Smooth muscle cell of the umbilical artery (primary cell): ENCODE data around the gene SCTR. TPM values are rescaled to one million over a fixed set of nuclear protein-coding genes. Genes with fewer than 3 reads are reported as not detected.

Experiments
- total RNA-seq: library from RNA; depleted of rRNA; stranded (reverse); fragments of >200 nt; gene quantifications from 2 replicates; pipeline ENCODE4 v1.2.3, GENCODE V29; 2014

SCTR gene
- not detected in 2 replicates for total RNA-seq

DNA sequence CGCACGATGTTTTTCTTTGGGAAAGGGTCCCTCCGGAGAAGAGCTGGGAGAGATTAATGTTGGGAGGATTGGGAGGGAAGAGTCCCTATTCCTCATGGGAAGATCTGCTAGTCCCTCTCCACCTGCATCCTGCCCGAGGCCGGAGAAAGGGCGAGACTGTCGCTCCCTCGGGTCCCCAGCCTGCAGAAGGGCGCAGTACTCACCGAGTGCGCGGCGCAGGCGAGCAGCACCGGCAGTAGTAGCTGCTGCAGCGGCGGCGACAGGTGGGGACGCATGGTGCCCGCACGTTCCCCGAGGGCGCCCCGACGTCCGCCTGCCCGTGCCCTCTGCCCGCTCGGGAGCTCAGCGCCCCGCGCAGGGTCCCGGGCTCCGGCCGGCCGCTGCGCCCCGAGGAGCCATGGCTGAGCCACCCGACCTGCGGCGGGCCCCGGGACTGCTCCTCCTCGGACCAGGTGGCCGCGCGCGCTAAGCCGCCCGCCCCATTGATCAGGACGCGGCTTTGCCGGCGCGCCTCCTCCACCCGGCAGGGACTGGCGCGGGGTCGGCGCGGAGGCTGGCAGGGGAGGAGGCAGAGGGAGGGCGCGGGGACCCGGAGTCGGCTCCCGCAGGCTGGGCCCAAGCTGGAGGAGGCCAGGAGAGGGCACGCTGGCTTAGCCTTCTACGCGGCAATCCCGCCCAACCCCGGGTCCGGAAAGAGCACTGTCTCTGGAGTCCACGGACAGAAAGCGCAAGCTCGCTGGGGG lies at the start of gene SCTR:
Gene SCTR, minus strand, starts transcription at position 532 of the 743 bp plus-strand sequence. Its CDS starts 257 bp downstream, at position 275.

GRCh38 chr2:119544075-119544938 lies 20.0 kb upstream of the SCTR start, which contains the start of gene CFAP221:
Gene CFAP221, plus strand, starts transcription at chr2:119544449. Its CDS starts 1,683 bp downstream, at chr2:119546132.

DNA sequence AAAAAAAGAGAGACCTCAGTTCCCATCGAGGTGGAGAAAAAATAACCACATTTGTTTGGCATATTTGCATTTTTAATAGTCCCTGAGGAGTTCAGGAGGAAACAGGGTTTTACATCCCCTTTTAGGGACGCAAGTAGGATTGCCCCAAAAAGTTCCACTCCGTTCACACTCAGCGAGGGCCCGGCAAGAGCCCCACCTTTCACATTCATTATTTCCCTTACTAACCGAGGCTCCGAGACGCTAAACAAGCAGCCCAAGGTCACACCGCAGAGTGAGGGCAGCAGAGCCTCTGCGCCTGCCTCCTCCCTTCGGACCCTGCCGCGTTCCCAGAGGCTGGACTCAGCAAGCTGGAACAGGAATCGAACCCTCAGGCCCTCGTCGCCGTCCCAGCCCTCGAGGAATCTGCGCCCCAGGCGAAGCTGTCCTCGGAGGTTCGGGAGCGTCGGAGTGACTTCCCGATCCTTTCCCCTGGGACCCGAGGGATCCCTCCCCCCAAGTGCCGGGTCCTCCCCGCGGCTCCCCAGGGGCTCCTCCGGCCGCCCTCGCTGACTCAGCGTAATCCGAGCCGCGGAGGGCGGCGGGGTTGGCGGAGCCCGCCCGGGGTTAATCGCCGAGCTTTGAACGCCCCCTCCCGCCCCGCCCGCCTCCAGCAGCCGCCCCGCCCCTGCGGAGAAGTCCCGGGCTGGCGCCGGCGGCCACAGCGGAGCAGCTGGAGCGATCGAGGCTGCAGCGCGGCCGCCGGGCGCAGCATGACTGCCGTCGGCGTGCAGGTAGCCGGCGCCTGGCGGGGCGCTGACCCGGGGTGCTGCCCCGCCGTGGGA lies 92.9 kb downstream of the SCTR start, which contains the start of gene TMEM37:
Gene TMEM37, plus strand, starts transcription at position 700 of the 821 bp plus-strand sequence. Its CDS starts 50 bp downstream, at position 750.

Other genes starting within 250 kb of the SCTR start
- gene C2orf76, start 157.6 kb downstream of the SCTR start, total RNA-seq = 6.7 and 9.5 TPM in 2 replicates
- 71.5 and 80.2 TPM in 2 replicates for gene DBI, start 157.5 kb downstream of the SCTR start, total RNA-seq
- gene TMEM37, start 92.6 kb downstream of the SCTR start, total RNA-seq = 0.30 TPM in 1 of 2 replicates, not detected in the other
- gene CFAP221, start 20.0 kb upstream of the SCTR start, total RNA-seq = not detected in 2 replicates
- 4.8 and 5.5 TPM in 2 replicates for gene TMEM177, start 154.7 kb upstream of the SCTR start, total RNA-seq
- gene PTPN4, start 235.4 kb upstream of the SCTR start, total RNA-seq = 15.0 and 20.5 TPM in 2 replicates